Measurements from ENCODE around the gene ACAD10.

DNA sequence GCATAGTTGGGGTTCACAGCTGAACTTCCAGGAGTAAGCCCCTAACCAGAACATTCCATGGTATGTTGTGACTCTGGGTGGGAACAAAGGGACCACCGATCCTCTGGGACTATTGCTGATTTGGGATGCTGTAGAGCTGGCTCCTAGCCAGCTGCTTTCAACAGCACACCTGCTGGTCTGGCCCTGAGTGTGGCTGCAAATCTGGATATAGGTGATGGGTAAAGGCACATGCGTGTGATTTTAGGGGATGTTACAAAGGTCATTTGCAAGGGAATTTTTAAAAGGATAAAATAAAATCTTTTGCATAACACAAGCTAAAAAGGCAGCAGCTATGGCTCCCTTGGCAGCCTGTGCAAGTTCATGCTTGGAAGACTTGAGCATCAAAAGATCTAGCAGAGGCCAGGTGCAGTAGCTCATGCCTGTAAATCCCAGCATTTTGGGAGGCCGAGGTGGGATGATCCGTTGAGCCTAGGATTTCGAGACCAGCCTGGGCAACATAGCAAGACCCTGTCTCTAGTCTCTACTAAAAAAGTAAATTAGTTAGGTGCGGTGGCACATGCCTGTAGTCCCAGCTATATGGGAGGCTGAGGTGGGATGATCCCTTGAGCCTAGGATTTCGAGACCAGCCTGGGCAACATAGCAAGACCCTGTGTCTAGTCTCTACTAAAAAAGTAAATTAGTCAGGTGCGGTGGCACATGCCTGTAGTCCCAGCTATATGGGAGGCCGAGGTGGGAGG is 82.5 kb downstream of the ACAD10 start:
- TF ChIP-seq, protein P1, sequence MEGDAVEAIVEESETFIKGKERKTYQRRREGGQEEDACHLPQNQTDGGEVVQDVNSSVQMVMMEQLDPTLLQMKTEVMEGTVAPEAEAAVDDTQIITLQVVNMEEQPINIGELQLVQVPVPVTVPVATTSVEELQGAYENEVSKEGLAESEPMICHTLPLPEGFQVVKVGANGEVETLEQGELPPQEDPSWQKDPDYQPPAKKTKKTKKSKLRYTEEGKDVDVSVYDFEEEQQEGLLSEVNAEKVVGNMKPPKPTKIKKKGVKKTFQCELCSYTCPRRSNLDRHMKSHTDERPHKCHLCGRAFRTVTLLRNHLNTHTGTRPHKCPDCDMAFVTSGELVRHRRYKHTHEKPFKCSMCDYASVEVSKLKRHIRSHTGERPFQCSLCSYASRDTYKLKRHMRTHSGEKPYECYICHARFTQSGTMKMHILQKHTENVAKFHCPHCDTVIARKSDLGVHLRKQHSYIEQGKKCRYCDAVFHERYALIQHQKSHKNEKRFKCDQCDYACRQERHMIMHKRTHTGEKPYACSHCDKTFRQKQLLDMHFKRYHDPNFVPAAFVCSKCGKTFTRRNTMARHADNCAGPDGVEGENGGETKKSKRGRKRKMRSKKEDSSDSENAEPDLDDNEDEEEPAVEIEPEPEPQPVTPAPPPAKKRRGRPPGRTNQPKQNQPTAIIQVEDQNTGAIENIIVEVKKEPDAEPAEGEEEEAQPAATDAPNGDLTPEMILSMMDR (IDR thresholded peaks at IDR 0.05): no peak
- no peak for TF ChIP-seq POLR2A (IDR thresholded peaks at IDR 0.05)

Data from testis (tissue), 2 donors.